Retinal pigment epithelial cell (primary cell): Measurements from ENCODE around the gene CADM3.

Experiments
- DNase-seq: peaks from one replicate; pipeline ENCODE4 v3.0.0-alpha.2; 2010; ENCODE audit warnings: low read depth
- H3K4me3 ChIP-seq: 2 replicates; pipeline ENCODE4 v1.5.1; 2011; ENCODE audit warnings: mild to moderate bottlenecking, low read length, control low read depth, moderate library complexity
- TF ChIP-seq, protein P1 (sequence below): conservative IDR thresholded peaks from 2 replicates; pipeline ENCODE4 v1.5.1; 2011; ENCODE audit warnings: low read depth, low read length, control low read depth, inconsistent platforms

Gene CADM3

DNA sequence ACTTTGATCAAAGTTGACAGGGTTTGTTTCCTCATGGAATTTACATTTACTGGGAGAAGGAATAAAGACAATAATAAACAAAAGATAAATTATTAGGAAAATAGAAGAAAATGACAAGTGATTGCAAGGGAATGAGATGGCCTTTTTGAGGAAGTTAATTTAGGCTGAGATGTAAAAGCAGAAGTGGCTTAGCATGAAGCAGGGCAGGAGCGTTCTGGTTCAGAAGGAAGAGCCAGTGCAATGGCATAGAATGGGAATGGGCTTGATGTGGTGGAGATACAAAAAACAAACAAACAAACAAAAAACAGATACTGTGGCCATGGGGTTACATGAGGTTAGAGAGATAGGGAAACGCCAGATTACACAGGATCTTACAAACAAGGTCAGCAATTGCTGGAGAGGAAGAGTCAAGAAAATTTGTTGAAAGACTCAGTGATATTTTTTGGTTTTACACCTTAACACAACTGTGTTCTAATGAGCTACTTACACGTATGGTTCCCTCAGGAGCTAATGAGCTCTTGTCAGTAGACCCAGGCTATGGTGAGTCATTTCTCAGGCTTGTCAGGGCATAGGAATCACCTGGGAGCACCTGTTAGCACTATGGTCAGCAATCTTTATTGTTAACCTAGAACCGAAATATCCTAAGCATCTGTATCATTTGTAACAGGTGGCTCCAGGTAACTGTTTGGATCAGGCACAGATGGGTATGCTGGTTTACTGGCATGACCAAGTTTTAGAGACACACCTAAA, 8.7 kb upstream of the CADM3 start:
- TF ChIP-seq, protein P1, sequence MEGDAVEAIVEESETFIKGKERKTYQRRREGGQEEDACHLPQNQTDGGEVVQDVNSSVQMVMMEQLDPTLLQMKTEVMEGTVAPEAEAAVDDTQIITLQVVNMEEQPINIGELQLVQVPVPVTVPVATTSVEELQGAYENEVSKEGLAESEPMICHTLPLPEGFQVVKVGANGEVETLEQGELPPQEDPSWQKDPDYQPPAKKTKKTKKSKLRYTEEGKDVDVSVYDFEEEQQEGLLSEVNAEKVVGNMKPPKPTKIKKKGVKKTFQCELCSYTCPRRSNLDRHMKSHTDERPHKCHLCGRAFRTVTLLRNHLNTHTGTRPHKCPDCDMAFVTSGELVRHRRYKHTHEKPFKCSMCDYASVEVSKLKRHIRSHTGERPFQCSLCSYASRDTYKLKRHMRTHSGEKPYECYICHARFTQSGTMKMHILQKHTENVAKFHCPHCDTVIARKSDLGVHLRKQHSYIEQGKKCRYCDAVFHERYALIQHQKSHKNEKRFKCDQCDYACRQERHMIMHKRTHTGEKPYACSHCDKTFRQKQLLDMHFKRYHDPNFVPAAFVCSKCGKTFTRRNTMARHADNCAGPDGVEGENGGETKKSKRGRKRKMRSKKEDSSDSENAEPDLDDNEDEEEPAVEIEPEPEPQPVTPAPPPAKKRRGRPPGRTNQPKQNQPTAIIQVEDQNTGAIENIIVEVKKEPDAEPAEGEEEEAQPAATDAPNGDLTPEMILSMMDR: no peak
- no peak for DNase-seq

DNA sequence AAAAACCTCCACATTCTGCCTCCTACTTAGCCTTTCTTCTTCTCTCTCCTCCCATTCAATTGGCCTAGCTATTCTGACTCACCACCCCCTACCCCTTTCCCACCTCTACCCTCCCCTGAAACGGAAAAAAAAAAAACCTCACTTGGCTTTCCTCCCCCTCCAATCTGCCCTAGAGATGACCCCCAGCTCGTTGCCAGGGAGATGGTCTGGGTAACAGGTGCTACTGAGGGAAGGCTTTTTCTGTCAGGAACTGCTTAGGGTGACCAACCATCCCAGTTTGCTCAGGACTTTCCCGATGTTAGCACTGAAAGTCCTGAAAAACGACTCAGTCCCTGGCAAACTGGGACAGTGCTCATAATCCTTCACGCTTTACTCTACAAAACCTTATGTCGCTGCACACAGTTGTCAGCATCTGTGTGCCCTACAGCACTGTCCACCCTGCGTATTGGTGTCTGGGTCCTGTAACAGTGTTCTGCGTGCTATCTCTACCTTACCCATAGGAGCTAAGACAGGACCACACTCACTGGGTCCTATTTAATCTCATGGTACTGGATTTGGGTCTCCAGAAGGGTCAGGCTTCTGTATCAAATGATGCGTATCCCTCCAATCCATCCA, 7.7 kb upstream of the CADM3 start:
- no peak overlapping the region for H3K4me3 ChIP-seq
- DNase-seq: no peak
- TF ChIP-seq, protein P1: no peak

More for the DNA sequence above, 8.7 kb upstream of the CADM3 start:
- H3K4me3 ChIP-seq: no peak overlapping the region

DNA sequence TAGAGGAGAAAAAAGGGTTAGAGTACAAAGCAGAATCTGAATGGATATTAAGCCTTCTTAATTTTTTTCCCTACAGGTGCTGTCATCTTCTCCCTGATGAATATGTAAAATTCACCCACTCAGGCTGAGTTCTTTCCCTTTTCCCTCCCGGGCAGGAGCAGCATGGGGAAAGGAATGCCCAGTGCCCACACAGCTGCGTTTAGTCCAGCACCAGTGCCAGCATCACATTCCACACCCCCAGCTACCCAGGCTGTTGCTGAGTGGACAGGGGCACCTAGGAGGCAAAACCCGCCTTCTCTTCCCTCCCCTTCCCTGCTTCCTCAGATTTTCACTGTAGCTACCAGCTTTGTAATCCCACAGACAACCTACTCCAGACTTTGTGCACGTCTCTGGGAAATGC, 3.4 kb upstream of the CADM3 start:
- TF ChIP-seq, protein P1: no peak
- no peak overlapping the region for H3K4me3 ChIP-seq
- DNase-seq: no peak

DNA sequence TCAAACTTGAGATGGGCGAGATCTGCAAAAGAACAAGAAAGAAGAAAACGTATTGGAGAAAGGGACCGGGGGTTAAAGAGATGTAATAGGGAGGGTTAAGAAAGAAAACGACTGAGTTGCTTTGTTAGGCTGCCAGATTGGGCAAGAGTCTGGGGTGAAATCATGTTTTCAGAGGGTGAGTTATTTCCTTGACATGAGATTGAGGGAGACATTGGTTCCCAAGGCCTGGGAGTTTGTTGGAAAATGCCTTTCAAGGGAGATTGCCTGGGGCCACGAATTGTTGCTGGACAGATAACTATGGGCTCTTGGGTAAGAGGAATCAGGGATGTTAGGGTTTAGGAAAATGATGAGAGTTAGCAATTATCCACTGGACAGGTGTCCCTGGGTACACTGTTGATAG, 776 bp upstream of the CADM3 start:
- TF ChIP-seq, protein P1: no peak
- no peak for DNase-seq
- H3K4me3 ChIP-seq: no peak overlapping the region

DNA sequence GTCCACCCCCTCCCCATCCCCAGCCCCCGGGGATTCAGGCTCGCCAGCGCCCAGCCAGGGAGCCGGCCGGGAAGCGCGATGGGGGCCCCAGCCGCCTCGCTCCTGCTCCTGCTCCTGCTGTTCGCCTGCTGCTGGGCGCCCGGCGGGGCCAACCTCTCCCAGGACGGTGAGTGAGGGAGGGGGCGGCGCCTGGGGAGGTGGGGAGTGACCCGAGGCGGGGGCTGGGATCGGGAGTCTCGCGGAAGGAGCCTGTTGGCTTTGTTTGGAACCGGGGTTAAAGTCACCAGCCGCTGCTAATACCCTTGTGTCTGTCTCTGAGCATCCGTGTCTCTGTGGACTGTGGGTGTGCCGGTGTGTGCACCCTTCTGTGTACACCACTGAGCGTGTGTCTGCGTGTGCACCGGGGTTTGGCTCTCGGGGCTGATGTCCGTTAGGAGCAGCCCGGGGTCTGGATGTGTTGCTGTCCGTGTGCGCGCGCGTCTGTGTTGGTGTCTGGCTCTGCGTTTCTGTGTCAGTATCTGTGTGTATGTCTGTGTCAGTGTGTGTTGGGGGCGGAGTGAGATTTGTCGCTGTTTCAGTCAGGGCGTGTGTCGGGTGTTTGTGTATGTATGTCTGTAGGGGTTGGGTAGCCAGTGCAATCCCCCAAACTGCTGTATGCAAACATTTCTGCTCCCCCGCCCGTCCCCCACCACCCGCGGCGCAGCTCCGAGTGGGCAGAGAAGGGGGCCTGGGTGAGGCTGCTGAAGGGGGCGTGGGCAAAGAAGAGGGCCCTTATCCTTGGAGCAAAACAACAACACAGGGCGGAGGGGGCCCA, 480 bp downstream of the CADM3 start:
- peak overlapping the region; percentile 34 for H3K4me3 ChIP-seq
- DNase-seq: no peak
- TF ChIP-seq, protein P1: no peak

DNA sequence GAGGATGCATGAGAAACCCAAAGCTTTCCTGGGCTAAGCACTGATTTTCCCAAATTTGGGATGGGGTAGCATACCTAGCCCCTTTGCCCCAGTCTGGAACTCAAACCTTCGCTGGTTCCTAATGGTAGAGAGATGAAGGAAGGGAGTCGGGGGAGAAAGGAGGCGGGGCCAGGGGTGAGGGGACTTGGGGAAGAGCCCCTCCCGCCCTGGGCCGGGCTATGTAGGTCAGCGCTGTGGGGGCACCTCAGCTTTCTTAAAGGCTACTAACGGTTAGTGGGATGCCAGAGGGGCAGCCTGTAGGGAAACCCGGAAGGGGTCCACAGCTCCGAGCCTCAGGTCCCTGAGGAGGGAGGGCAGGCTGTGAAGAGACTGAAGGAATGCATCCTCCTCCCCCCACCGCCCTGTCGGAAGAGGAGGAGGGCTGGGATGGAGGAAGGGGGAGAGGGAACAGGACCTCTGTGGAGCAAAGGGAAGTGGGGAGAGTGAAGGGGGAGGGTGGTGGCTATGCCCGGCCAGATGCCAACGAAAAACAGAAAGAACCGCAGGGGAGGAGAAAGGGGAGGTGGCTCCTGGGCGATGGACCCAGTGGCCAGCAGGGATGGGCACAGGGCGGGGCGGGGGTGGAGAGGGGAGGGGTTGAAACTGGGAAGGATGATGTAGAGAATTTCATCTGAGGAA, 1.3 kb downstream of the CADM3 start:
- H3K4me3 ChIP-seq: no peak overlapping the region
- no peak for DNase-seq
- TF ChIP-seq, protein P1: no peak
